HEK293 (cell line): ENCODE results near the gene CARNS1.

Source experiments
- CTCF ChIA-PET: fragments of 350-600 bp; formaldehyde crosslinking; extraction: SDS; loops from one replicate; lab custom pipeline; 2021; ENCODE audit warnings: antibody characterized with exemption; lab: Yijun Ruan, JAX
- POLR2A ChIA-PET: fragments of 300-600 bp; formaldehyde crosslinking; extraction: SDS; loops from one replicate; lab custom pipeline; 2020; ENCODE audit warnings: antibody characterized with exemption, inconsistent platforms; lab: Yijun Ruan, JAX
- H3K27ac ChIP-seq: fragments of 200-500 bp; sonication (Bioruptor generic); 2 replicates; pipeline ENCODE4 v1.5.1; 2014; ENCODE audit warnings: low read depth, low read length, control low read depth, inconsistent platforms; ENCODE audit errors: extremely low read depth
- H3K36me3 ChIP-seq, 2 experiments: fragments of 200-500 bp in 1 of 2; sonication (Bioruptor generic) in 1 of 2; 1 replicate in 1 of 2; 2 replicates in 1 of 2; pipeline ENCODE4 v1.5.1; 2014 to 2017; ENCODE audit warnings: inconsistent platforms in 2 of 2, low read length in 2 of 2; ENCODE audit not compliant: control insufficient read depth in 2 of 2, insufficient read depth in 1 of 2
- H3K4me1 ChIP-seq: fragments of 200-500 bp; sonication (Bioruptor generic); 2 replicates; pipeline ENCODE4 v1.5.1; 2014; ENCODE audit warnings: mild to moderate bottlenecking, low read length, inconsistent platforms; ENCODE audit not compliant: control insufficient read depth, insufficient read depth
- H3K4me3 ChIP-seq: 2 replicates; pipeline ENCODE4 v1.5.1; 2011; ENCODE audit warnings: low read depth, mild to moderate bottlenecking, control low read depth, low read length, moderate library complexity
- H3K9me3 ChIP-seq: fragments of 200-500 bp; sonication (Bioruptor generic); 2 replicates; pipeline ENCODE4 v1.5.1; 2014; ENCODE audit warnings: low read depth, low read length, inconsistent platforms; ENCODE audit not compliant: control insufficient read depth, insufficient read depth
- ZBTB20 ChIP-seq: fragments of 450-650 bp; formaldehyde crosslinking; IDR thresholded peaks from 2 replicates; pipeline ENCODE4 v1.5.1; 2016; ENCODE audit warnings: missing biosample characterization, missing genetic modification characterization
- ZFHX2 ChIP-seq: fragments of 450-650 bp; formaldehyde crosslinking; conservative IDR thresholded peaks from 2 replicates; pipeline ENCODE4 v1.5.1; 2016; ENCODE audit warnings: missing biosample characterization, missing genetic modification characterization
- ZNF10 ChIP-seq: fragments of 450-650 bp; formaldehyde crosslinking; IDR thresholded peaks from 2 replicates; pipeline ENCODE4 v1.5.1; 2017; ENCODE audit warnings: missing biosample characterization, missing genetic modification characterization
- ZNF138 ChIP-seq: fragments of 450-650 bp; formaldehyde crosslinking; IDR thresholded peaks from 2 replicates; pipeline ENCODE4 v1.5.1; 2016; ENCODE audit warnings: missing biosample characterization, missing genetic modification characterization, borderline replicate concordance
- ZNF19 ChIP-seq: fragments of 450-650 bp; formaldehyde crosslinking; IDR thresholded peaks from 2 replicates; pipeline ENCODE4; 2016; ENCODE audit warnings: missing biosample characterization, missing genetic modification characterization, low read depth
- ZNF214 ChIP-seq: fragments of 450-650 bp; formaldehyde crosslinking; IDR thresholded peaks from 2 replicates; pipeline ENCODE4 v1.5.1; 2017; ENCODE audit warnings: missing biosample characterization, mild to moderate bottlenecking, missing genetic modification characterization, borderline replicate concordance
- ZNF302 ChIP-seq: fragments of 450-650 bp; formaldehyde crosslinking; IDR thresholded peaks from 2 replicates; pipeline ENCODE4 v1.5.1; 2016; ENCODE audit warnings: missing biosample characterization, missing genetic modification characterization, low read depth
- ZNF341 ChIP-seq: fragments of 450-650 bp; formaldehyde crosslinking; IDR thresholded peaks from 2 replicates; pipeline ENCODE4; 2016; ENCODE audit warnings: low read depth, missing biosample characterization, missing genetic modification characterization
- ZNF398 ChIP-seq: fragments of 450-650 bp; formaldehyde crosslinking; IDR thresholded peaks from 2 replicates; pipeline ENCODE4 v1.5.1; 2017; ENCODE audit warnings: missing biosample characterization, missing genetic modification characterization
- ZNF404 ChIP-seq: fragments of 450-650 bp; formaldehyde crosslinking; IDR thresholded peaks from 2 replicates; pipeline ENCODE4 v1.5.1; 2017; ENCODE audit warnings: missing biosample characterization, missing genetic modification characterization
- ZNF433 ChIP-seq: fragments of 450-650 bp; formaldehyde crosslinking; IDR thresholded peaks from 2 replicates; pipeline ENCODE4 v1.5.1; 2016; ENCODE audit warnings: missing biosample characterization, missing genetic modification characterization, low read depth
- ZNF610 ChIP-seq: fragments of 450-650 bp; formaldehyde crosslinking; IDR thresholded peaks from 2 replicates; pipeline ENCODE4 v1.5.1; 2016; ENCODE audit warnings: missing biosample characterization, missing genetic modification characterization, borderline replicate concordance
- ZNF76 ChIP-seq: fragments of 450-650 bp; formaldehyde crosslinking; IDR thresholded peaks from 2 replicates; pipeline ENCODE4; 2016; ENCODE audit warnings: low read depth, missing biosample characterization, missing genetic modification characterization, borderline replicate concordance
- ZNF768 ChIP-seq: fragments of 450-650 bp; formaldehyde crosslinking; IDR thresholded peaks from 2 replicates; pipeline ENCODE4 v1.5.1; 2018; ENCODE audit warnings: missing biosample characterization, mild to moderate bottlenecking, missing genetic modification characterization
- ZSCAN16 ChIP-seq: fragments of 450-650 bp; formaldehyde crosslinking; IDR thresholded peaks from 2 replicates; pipeline ENCODE4 v1.5.1; 2016; ENCODE audit warnings: missing biosample characterization, missing genetic modification characterization
- TF ChIP-seq, protein P1 (sequence below): fragments of 450-650 bp; formaldehyde crosslinking; IDR thresholded peaks from 2 replicates; pipeline ENCODE4 v1.5.1; 2016; ENCODE audit warnings: missing biosample characterization, missing genetic modification characterization
- TF ChIP-seq, protein P2 (sequence below): fragments of 450-650 bp; formaldehyde crosslinking; IDR thresholded peaks from 2 replicates; pipeline ENCODE4 v1.5.1; 2016; ENCODE audit warnings: missing biosample characterization, missing genetic modification characterization
- TF ChIP-seq, protein P3 (sequence below): fragments of 450-650 bp; formaldehyde crosslinking; IDR thresholded peaks from 2 replicates; pipeline ENCODE4 v1.5.1; 2017; ENCODE audit warnings: missing biosample characterization, missing genetic modification characterization
- TF ChIP-seq, protein P4 (sequence below): fragments of 450-650 bp; formaldehyde crosslinking; IDR thresholded peaks from 2 replicates; pipeline ENCODE4 v1.5.1; 2016; ENCODE audit warnings: missing biosample characterization, missing genetic modification characterization

The CARNS1 gene

DNA sequence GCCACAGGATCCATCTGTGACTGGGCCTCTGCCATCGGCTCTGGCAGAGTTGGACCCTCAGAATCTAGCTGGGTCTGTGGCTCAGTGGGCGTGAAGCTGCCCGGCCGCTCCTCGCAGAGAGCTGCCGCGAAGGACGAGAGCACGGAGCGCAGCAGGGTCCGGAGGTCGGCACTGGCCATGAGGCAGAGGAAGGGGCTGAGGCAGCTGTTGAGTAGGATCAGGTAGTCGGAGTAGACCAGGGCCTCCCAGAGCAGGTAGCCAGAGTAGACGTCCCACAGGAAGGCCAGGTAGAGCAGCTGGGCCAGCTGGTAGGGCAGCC is 36.1 kb downstream of the CARNS1 start:
- Histone ChIP-seq H3K4me1 (no peaks in the 10 kb centered on the region), H3K27ac (no peak overlapping the region), H3K9me3 (no peaks in the 10 kb centered on the region), H3K36me3 (no peaks in the 10 kb centered on the region), H3K4me3 (no peak overlapping the region)
- TF ChIP-seq ZNF610 (tag by site-specific recombination) (no peak), ZNF19 (tag by site-specific recombination) (no peak), ZFHX2 (tag by site-specific recombination) (no peak)
- TF ChIP-seq, protein P1, sequence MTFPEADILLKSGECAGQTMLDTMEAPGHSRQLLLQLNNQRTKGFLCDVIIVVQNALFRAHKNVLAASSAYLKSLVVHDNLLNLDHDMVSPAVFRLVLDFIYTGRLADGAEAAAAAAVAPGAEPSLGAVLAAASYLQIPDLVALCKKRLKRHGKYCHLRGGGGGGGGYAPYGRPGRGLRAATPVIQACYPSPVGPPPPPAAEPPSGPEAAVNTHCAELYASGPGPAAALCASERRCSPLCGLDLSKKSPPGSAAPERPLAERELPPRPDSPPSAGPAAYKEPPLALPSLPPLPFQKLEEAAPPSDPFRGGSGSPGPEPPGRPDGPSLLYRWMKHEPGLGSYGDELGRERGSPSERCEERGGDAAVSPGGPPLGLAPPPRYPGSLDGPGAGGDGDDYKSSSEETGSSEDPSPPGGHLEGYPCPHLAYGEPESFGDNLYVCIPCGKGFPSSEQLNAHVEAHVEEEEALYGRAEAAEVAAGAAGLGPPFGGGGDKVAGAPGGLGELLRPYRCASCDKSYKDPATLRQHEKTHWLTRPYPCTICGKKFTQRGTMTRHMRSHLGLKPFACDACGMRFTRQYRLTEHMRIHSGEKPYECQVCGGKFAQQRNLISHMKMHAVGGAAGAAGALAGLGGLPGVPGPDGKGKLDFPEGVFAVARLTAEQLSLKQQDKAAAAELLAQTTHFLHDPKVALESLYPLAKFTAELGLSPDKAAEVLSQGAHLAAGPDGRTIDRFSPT, result no peak
- TF ChIP-seq, protein P2, sequence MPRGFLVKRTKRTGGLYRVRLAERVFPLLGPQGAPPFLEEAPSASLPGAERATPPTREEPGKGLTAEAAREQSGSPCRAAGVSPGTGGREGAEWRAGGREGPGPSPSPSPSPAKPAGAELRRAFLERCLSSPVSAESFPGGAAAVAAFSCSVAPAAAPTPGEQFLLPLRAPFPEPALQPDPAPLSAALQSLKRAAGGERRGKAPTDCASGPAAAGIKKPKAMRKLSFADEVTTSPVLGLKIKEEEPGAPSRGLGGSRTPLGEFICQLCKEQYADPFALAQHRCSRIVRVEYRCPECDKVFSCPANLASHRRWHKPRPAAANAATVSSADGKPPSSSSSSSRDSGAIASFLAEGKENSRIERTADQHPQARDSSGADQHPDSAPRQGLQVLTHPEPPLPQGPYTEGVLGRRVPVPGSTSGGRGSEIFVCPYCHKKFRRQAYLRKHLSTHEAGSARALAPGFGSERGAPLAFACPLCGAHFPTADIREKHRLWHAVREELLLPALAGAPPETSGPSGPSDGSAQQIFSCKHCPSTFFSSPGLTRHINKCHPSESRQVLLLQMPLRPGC (tag by site-specific recombination), result no peak
- TF ChIP-seq, protein P3, sequence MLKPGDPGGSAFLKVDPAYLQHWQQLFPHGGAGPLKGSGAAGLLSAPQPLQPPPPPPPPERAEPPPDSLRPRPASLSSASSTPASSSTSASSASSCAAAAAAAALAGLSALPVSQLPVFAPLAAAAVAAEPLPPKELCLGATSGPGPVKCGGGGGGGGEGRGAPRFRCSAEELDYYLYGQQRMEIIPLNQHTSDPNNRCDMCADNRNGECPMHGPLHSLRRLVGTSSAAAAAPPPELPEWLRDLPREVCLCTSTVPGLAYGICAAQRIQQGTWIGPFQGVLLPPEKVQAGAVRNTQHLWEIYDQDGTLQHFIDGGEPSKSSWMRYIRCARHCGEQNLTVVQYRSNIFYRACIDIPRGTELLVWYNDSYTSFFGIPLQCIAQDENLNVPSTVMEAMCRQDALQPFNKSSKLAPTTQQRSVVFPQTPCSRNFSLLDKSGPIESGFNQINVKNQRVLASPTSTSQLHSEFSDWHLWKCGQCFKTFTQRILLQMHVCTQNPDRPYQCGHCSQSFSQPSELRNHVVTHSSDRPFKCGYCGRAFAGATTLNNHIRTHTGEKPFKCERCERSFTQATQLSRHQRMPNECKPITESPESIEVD (tag by site-specific recombination), result no peak
- TF ChIP-seq, protein P4, sequence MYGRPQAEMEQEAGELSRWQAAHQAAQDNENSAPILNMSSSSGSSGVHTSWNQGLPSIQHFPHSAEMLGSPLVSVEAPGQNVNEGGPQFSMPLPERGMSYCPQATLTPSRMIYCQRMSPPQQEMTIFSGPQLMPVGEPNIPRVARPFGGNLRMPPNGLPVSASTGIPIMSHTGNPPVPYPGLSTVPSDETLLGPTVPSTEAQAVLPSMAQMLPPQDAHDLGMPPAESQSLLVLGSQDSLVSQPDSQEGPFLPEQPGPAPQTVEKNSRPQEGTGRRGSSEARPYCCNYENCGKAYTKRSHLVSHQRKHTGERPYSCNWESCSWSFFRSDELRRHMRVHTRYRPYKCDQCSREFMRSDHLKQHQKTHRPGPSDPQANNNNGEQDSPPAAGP (tag by site-specific recombination), result no peak
- ChIA-PET CTCF (no interaction called here), POLR2A (interaction anchor here (1.8 kb wide), 1 partner anchor 15 kb away, joined by 4 read pairs; the partner anchor contains the start of gene PTPRCAP)

- H3K4me1 ChIP-seq, result no peaks in the 10 kb centered on the region
- H3K9me3 ChIP-seq, result no peaks in the 10 kb centered on the region
- H3K36me3 ChIP-seq, result no peaks in the 10 kb centered on the region
- no peak within 1 kb of the TSS for H3K27ac ChIP-seq
- ChIA-PET CTCF (no interaction called here), POLR2A (interaction anchor here (0.6 to 1.1 kb wide), 2 partner anchors 50 to 223 kb away, joined by 3 read pairs; partner anchors contain the start of gene PPP1CA)
- no peak within 1 kb of the TSS for H3K4me3 ChIP-seq
- no peak for TF ChIP-seq ZNF398 (tag by site-specific recombination)
- TF ChIP-seq, protein P3 (tag by site-specific recombination), result no peak
- TF ChIP-seq ZNF341 (tag by site-specific recombination), result no peak
- TF ChIP-seq ZNF10, result no peak
- TF ChIP-seq ZNF76, result no peak
- no peak for TF ChIP-seq ZNF302 (tag by site-specific recombination)
- no peak for TF ChIP-seq ZNF433 (tag by site-specific recombination)
- no peak for TF ChIP-seq ZNF138 (tag by site-specific recombination)
- TF ChIP-seq ZBTB20 (tag by site-specific recombination), result no peak
- TF ChIP-seq ZSCAN16, result no peak
- TF ChIP-seq ZNF214 (tag by site-specific recombination), result no peak
- no peak for TF ChIP-seq ZNF768 (tag by site-specific recombination)
- TF ChIP-seq ZNF404 (tag by site-specific recombination), result no peak
These were observed 36.9 kb downstream of the CARNS1 start, which contains the start of gene GPR152 for GRCh38 chr11:67452141-67452952. Gene GPR152, minus strand, starts transcription at chr11:67452729. Its CDS starts 5 bp downstream, at chr11:67452724.
